Astrocyte of the spinal cord (primary cell): ENCODE data around the gene ACSL5.

Experiments
- DNase-seq: peaks from one replicate; pipeline ENCODE4 v3.0.0; 2011; ENCODE audit warnings: low read depth, low spot score
- H3K4me3 ChIP-seq: 2 replicates; pipeline ENCODE4 v1.5.1; 2011; ENCODE audit warnings: low read depth, mild to moderate bottlenecking, low read length, moderate library complexity
- in situ Hi-C: cut with HindIII; loops from 2 replicates; pipeline ENCODE4 v1.10.0; 2017; ENCODE audit warnings: low sequenced_read_pairs
- TF ChIP-seq, protein P1 (sequence below): IDR thresholded peaks from 2 replicates; pipeline ENCODE4 v1.5.1; 2012; ENCODE audit warnings: low read depth, mild to moderate bottlenecking, low read length, inconsistent platforms

The ACSL5 gene

DNA sequence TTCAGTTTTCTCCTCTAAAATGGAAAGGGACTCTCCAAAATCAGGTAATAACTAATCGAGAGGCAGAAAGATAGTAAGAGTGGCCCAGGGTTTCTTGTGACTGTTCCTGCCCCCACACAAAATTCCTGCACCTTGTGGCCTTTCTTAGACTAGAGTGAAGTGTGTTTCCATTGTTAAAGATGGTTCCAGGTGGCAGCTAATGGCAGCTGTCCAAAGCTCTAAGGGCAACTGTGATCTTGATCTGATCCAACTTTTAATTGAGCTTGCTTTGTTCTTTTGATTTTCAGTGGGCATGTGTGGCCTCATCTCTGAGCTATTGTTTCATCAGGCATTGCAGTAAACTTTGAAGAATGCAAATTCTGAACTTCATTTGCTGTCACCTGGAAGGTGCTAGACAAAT lies 19.4 kb downstream of the ACSL5 start:
- TF ChIP-seq, protein P1, sequence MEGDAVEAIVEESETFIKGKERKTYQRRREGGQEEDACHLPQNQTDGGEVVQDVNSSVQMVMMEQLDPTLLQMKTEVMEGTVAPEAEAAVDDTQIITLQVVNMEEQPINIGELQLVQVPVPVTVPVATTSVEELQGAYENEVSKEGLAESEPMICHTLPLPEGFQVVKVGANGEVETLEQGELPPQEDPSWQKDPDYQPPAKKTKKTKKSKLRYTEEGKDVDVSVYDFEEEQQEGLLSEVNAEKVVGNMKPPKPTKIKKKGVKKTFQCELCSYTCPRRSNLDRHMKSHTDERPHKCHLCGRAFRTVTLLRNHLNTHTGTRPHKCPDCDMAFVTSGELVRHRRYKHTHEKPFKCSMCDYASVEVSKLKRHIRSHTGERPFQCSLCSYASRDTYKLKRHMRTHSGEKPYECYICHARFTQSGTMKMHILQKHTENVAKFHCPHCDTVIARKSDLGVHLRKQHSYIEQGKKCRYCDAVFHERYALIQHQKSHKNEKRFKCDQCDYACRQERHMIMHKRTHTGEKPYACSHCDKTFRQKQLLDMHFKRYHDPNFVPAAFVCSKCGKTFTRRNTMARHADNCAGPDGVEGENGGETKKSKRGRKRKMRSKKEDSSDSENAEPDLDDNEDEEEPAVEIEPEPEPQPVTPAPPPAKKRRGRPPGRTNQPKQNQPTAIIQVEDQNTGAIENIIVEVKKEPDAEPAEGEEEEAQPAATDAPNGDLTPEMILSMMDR = no peak
- no peak overlapping the region for H3K4me3 ChIP-seq
- DNase-seq = no peak
- in situ Hi-C loops = no loop called here

DNA sequence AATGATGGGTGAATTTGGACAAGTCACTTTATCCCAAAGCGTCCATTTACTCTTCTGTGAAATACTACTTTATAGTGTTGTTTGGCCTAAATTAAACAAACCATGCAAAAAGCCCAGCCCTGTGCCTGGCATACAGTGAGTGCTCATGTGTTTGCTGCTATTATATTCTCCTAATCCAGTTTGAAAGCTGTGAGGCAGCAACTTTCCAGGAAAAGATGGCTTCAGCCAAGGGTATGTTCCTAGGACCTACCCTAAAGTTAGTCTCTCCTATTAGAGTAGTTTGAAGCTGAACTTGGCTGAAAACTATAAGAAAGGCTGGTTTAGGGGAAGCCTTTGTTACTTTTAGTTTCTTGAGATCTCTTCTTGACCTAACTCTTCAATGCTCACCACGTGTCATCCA lies 19.9 kb downstream of the ACSL5 start:
- TF ChIP-seq, protein P1 = no peak
- in situ Hi-C loops = no loop called here
- H3K4me3 ChIP-seq = no peak overlapping the region

DNA sequence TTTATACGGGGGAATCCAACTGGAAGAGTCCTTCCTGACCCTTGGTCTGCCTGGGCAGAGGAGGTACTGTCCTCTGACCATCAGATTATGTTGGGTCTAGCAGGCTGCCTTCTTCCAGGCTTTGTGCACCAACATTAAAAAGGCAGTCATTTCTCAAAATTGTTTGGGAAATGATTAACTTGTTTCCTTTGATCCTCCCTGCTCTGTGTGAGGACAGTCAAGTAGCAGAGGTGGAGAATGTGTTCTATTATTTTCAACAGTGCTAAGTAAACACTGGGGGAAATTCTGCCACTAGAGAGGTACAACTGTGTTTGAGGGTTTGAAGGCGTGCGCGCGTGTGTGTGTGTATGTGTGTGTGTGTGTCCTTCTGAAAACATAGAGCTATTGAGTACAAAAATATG lies 20.6 kb downstream of the ACSL5 start:
- in situ Hi-C loops = no loop called here

More for the DNA sequence above, 19.9 kb downstream of the ACSL5 start:
- no peak for DNase-seq

DNA sequence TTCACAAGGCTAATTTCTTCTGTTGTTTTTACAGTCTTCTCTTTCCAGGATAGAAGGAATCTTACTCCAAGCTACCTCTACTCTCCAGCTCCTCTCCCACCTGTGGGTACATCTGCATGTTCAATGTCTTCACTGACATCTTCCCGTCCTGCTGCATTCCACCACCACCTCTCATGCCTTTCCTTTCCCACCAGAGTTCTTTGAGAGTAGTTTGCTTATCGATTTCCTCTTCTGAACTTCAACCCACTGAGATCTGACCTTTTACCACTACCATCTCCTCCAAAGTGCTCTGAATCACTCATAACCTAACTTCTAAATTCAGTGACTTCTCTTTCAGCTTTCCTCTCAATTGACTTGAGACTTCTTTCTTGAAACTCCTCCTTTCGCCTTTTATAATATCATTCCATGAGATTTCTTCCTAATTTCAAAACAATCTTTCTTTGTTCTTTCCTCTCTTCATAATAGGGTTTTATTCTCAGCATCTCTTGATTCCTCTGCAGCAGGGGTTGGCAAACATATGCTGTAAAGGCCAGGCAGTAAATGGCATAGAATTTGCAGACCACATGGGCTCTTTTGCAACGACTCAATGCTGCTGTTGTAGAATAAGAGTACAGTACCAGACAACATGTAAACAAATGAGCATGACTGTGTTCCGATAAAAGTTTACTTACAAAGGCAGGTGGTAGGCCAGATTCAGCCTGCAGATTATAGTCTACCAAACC lies 22.1 kb downstream of the ACSL5 start:
- H3K4me3 ChIP-seq = no peak overlapping the region
- no peak for DNase-seq
- in situ Hi-C loops = no loop called here
- TF ChIP-seq, protein P1 = no peak

More for the DNA sequence above, 20.6 kb downstream of the ACSL5 start:
- DNase-seq = no peak
- TF ChIP-seq, protein P1 = no peak
- no peak overlapping the region for H3K4me3 ChIP-seq

DNA sequence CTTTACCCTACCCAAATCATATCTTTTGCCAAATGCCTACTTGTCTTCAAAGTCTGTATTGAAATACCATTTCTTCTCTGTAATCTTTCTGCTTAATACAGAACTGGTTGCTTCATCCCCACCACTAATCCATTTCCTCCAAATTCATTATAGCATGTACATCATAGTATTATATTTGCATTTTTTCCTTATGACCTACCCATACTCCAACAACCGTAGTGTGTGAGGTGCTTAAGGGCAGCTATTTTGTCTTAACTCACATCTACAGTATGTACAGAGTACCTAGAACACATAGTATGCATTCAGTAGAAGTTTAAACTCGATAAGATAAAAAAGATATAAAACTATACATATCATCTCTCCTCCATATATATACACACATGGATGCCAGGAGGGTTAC lies 23.7 kb downstream of the ACSL5 start:
- H3K4me3 ChIP-seq = no peak overlapping the region
- TF ChIP-seq, protein P1 = no peak
- DNase-seq = no peak
- in situ Hi-C loops = no loop called here

DNA sequence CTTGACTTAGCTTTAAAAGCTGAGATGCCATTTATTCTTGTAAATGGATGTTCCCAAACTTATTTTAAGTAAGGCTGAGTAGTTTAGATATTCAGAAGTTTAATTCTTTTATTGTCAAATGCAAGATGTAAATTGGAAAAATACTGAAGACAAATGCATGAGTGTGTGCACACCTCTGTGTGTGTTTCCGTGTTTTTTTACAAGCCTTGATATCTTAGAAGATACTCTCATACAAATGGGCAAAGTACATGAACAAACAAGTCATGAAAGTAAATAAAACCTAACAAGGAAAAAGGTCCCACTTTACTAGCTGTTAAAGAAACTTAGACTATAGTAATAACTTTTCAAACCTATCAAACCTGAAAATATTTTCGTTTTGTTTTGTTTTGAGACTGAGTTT lies 29.0 kb downstream of the ACSL5 start:
- TF ChIP-seq, protein P1 = no peak
- DNase-seq = no peak
- in situ Hi-C loops = no loop called here
- no peak overlapping the region for H3K4me3 ChIP-seq
